Mesenchymal stem cell (in vitro differentiated cells and primary cell): ENCODE data around the gene ADAMTS14.

Experiments
- DNase-seq: peaks from one replicate; pipeline ENCODE4 v3.0.0-alpha.2; 2013
- H2AFZ ChIP-seq: one replicate; pipeline ENCODE4 v1.6.1; 2013; ENCODE audit warnings: low read depth, mild to moderate bottlenecking, control low read depth, inconsistent platforms, low read length, moderate library complexity
- H2AK5ac ChIP-seq: 2 replicates; pipeline ENCODE4 v1.6.1; 2013; ENCODE audit warnings: low read length, moderate library complexity, mild to moderate bottlenecking, inconsistent platforms; ENCODE audit not compliant: severe bottlenecking
- H2BK120ac ChIP-seq: one replicate; pipeline ENCODE4 v1.6.1; 2013; ENCODE audit warnings: low read depth, mild to moderate bottlenecking, inconsistent platforms, low read length, moderate library complexity
- H2BK12ac ChIP-seq, 2 experiments: one replicate each; pipeline ENCODE4 v1.6.1; 2013; ENCODE audit warnings: inconsistent platforms in 2 of 2, low read length in 2 of 2, mild to moderate bottlenecking in 2 of 2, moderate library complexity in 2 of 2, control low read depth in 1 of 2
- H2BK15ac ChIP-seq: one replicate; pipeline ENCODE4 v1.6.1; 2013; ENCODE audit warnings: mild to moderate bottlenecking, low read depth, inconsistent platforms; ENCODE audit not compliant: poor library complexity, severe bottlenecking
- H2BK5ac ChIP-seq: 2 replicates; pipeline ENCODE4 v1.6.1; 2013; ENCODE audit warnings: low read depth, mild to moderate bottlenecking, low read length, control low read depth, inconsistent platforms; ENCODE audit not compliant: poor library complexity, severe bottlenecking
- H3K14ac ChIP-seq, 2 experiments: one replicate each; pipeline ENCODE4 v1.6.1; 2013; ENCODE audit warnings: inconsistent platforms in 2 of 2, low read length in 2 of 2, control low read depth in 1 of 2, mild to moderate bottlenecking in 1 of 2, moderate library complexity in 1 of 2
- H3K18ac ChIP-seq, 2 experiments: one replicate each; pipeline ENCODE4 v1.6.1; 2013; ENCODE audit warnings: inconsistent platforms in 2 of 2, low read length in 2 of 2, control low read depth in 1 of 2, low read depth in 1 of 2, mild to moderate bottlenecking in 1 of 2
- H3K23ac ChIP-seq, 2 experiments: one replicate each; pipeline ENCODE4 v1.6.1; 2013; ENCODE audit warnings: inconsistent platforms in 2 of 2, low read length in 2 of 2, mild to moderate bottlenecking in 2 of 2, moderate library complexity in 2 of 2, control low read depth in 1 of 2
- H3K27ac ChIP-seq: 2 replicates; pipeline ENCODE4 v1.5.1; 2013; ENCODE audit warnings: mild to moderate bottlenecking, moderate library complexity, low read length, control low read depth, inconsistent platforms; ENCODE audit not compliant: poor library complexity, severe bottlenecking
- H3K27me3 ChIP-seq, 2 experiments: 2 replicates each; pipeline versions ENCODE4 v1.6.1 to v1.7.0; 2013; ENCODE audit warnings: low read length in 2 of 2, mild to moderate bottlenecking in 2 of 2, moderate library complexity in 2 of 2, control low read depth in 1 of 2, inconsistent platforms in 1 of 2; ENCODE audit not compliant: control insufficient read depth in 1 of 2, insufficient read depth in 1 of 2
- H3K36me3 ChIP-seq, 2 experiments: 2 replicates each; pipeline versions ENCODE4 v1.6.1 to v1.7.0; 2013; ENCODE audit warnings: low read length in 2 of 2, control low read depth in 1 of 2, inconsistent platforms in 1 of 2, low read depth in 1 of 2, mild to moderate bottlenecking in 1 of 2; ENCODE audit not compliant: insufficient read depth in 2 of 2, control insufficient read depth in 1 of 2
- H3K4ac ChIP-seq, 2 experiments: one replicate each; pipeline ENCODE4 v1.6.1; 2013; ENCODE audit warnings: inconsistent platforms in 2 of 2, low read length in 2 of 2, mild to moderate bottlenecking in 2 of 2, moderate library complexity in 2 of 2, control low read depth in 1 of 2, low read depth in 1 of 2
- H3K4me1 ChIP-seq: 2 replicates; pipeline ENCODE4 v1.6.1; 2013; ENCODE audit warnings: low read depth, low read length, control low read depth; ENCODE audit not compliant: control insufficient read depth, insufficient read depth
- H3K4me2 ChIP-seq: 2 replicates; pipeline ENCODE4 v1.6.1; 2013; ENCODE audit warnings: low read length, mild to moderate bottlenecking, inconsistent platforms; ENCODE audit not compliant: poor library complexity, severe bottlenecking
- H3K4me3 ChIP-seq, 2 experiments: 2 replicates each; pipeline versions ENCODE4 v1.5.1 to v1.7.0; 2013; ENCODE audit warnings: low read length in 2 of 2, mild to moderate bottlenecking in 2 of 2, control low read depth in 1 of 2, low read depth in 1 of 2; ENCODE audit not compliant: insufficient read depth in 1 of 2
- H3K79me1 ChIP-seq: replicated peaks from 2 replicates; pipeline ENCODE4 v1.6.1; 2013; ENCODE audit warnings: mild to moderate bottlenecking, control low read depth, low read length, inconsistent platforms; ENCODE audit not compliant: poor library complexity, severe bottlenecking
- H3K9ac ChIP-seq: 2 replicates; pipeline ENCODE4 v1.7.0; 2013; ENCODE audit warnings: mild to moderate bottlenecking, low read length, moderate library complexity
- H3K9me3 ChIP-seq: 2 replicates; pipeline ENCODE4 v1.7.0; 2013; ENCODE audit warnings: mild to moderate bottlenecking, low read length; ENCODE audit not compliant: control insufficient read depth
- H4K8ac ChIP-seq: one replicate; pipeline ENCODE4 v1.6.1; 2013; ENCODE audit warnings: inconsistent platforms, mild to moderate bottlenecking, low read length, moderate library complexity
- H4K91ac ChIP-seq: one replicate; pipeline ENCODE4 v1.6.1; 2013; ENCODE audit warnings: mild to moderate bottlenecking, low read length, inconsistent platforms
- WGBS: methylation state at CpG from one replicate; pipeline ENCODE4 v1.1.7; 2013; ENCODE audit warnings: mixed read lengths; 5-methylcytosine and 5-hydroxymethylcytosine counted together

ADAMTS14 gene

GRCh38 chr10:70651661-70652060, 20.6 kb upstream of the ADAMTS14 start:
- Histone ChIP-seq H2AK5ac (peak overlapping the region; percentile 94), H2BK120ac (no peak overlapping the region), H4K8ac (no peak overlapping the region), H3K27ac (peak overlapping the region; percentile 98), H3K4ac (peak overlapping the region in 1 of 2 experiments; percentile 13), H3K23ac (no peak overlapping the region), H2AFZ (no peak overlapping the region), H3K36me3 (peaks cover 0 to 7% of the 10 kb centered on the region in 2 experiments), H3K4me3 (no peak overlapping the region), H3K18ac (no peak overlapping the region), H3K14ac (no peak overlapping the region), H3K4me2 (no peak overlapping the region), H3K4me1 (peaks cover 15% of the 10 kb centered on the region), H3K9me3 (peaks cover 9% of the 10 kb centered on the region), H4K91ac (no peak overlapping the region), H2BK12ac (no peak overlapping the region), H3K27me3 (no peaks in the 10 kb centered on the region), H3K79me1 (no peaks in the 10 kb centered on the region), H2BK15ac (no peak overlapping the region), H2BK5ac (peak overlapping the region; percentile 11), H3K9ac (no peak overlapping the region)
- DNase-seq: no peak
- 92% methylated on average over 3 of the region's 5 CpGs for WGBS

- peak; percentile 89 for DNase-seq
- Histone ChIP-seq H2AK5ac (peak overlapping the region; percentile 99), H3K4me3 (no peak overlapping the region), H3K4ac (peak overlapping the region; percentile 7 to 32), H3K18ac (peak overlapping the region in 1 of 2 experiments; percentile 63), H3K23ac (no peak overlapping the region), H3K79me1 (no peaks in the 10 kb centered on the region), H2BK120ac (no peak overlapping the region), H3K14ac (peak overlapping the region in 1 of 2 experiments; percentile 31), H2BK15ac (no peak overlapping the region), H3K27ac (peak overlapping the region; percentile 98), H4K91ac (no peak overlapping the region), H3K36me3 (peaks cover 0 to 7% of the 10 kb centered on the region in 2 experiments), H2BK12ac (peak overlapping the region in 1 of 2 experiments; percentile 37), H3K27me3 (no peaks in the 10 kb centered on the region), H3K4me2 (no peak overlapping the region), H2BK5ac (peak overlapping the region; percentile 91), H3K9me3 (peaks cover 9% of the 10 kb centered on the region), H2AFZ (peak overlapping the region; percentile 30), H4K8ac (no peak overlapping the region), H3K4me1 (peaks cover 19% of the 10 kb centered on the region), H3K9ac (peak overlapping the region; percentile 78)
- 75% methylated on average over 15 of the region's 16 CpGs for WGBS
Measured at GRCh38 chr10:70652761-70653657, 19.3 kb upstream of the ADAMTS14 start.

- Histone ChIP-seq H2BK15ac (peak overlapping the region; percentile 73), H3K4ac (no peak overlapping the region), H3K9me3 (peaks cover 9% of the 10 kb centered on the region), H3K9ac (peak overlapping the region; percentile 37), H3K18ac (no peak overlapping the region), H3K27me3 (no peaks in the 10 kb centered on the region), H4K91ac (peak overlapping the region; percentile 70), H3K4me1 (peaks cover 16% of the 10 kb centered on the region), H3K4me3 (no peak overlapping the region), H2AFZ (no peak overlapping the region), H3K36me3 (peaks cover 0 to 5% of the 10 kb centered on the region in 2 experiments), H3K4me2 (no peak overlapping the region), H2AK5ac (peak overlapping the region; percentile 93), H2BK120ac (no peak overlapping the region), H3K14ac (no peak overlapping the region), H3K23ac (no peak overlapping the region), H2BK5ac (peak overlapping the region; percentile 93), H4K8ac (no peak overlapping the region), H3K27ac (peak overlapping the region; percentile 96), H2BK12ac (peak overlapping the region in 1 of 2 experiments; percentile 40), H3K79me1 (no peaks in the 10 kb centered on the region)
- DNase-seq: no peak
- 92% methylated on average over 12 of the region's 12 CpGs for WGBS
Measured at GRCh38 chr10:70655316-70655715, 17.0 kb upstream of the ADAMTS14 start.

- H2BK12ac ChIP-seq: peak overlapping the region in 1 of 2 experiments; percentile 14
- peaks cover 0 to 5% of the 10 kb centered on the region in 2 experiments for H3K36me3 ChIP-seq
- peak overlapping the region in 1 of 2 experiments; percentile 65 for H3K4me3 ChIP-seq
- no peaks in the 10 kb centered on the region for H3K79me1 ChIP-seq
- no peak overlapping the region for H3K18ac ChIP-seq
- 10% methylated on average over 3 of the region's 3 CpGs for WGBS
- no peak overlapping the region for H2BK15ac ChIP-seq
- peak; percentile 96 for DNase-seq
- no peak overlapping the region for H4K8ac ChIP-seq
- peak overlapping the region; percentile 96 for H3K27ac ChIP-seq
- H2BK5ac ChIP-seq: peak overlapping the region; percentile 93
- H4K91ac ChIP-seq: no peak overlapping the region
- no peak overlapping the region for H2BK120ac ChIP-seq
- H2AK5ac ChIP-seq: peak overlapping the region; percentile 93
- no peak overlapping the region for H2AFZ ChIP-seq
- H3K9me3 ChIP-seq: peaks cover 9% of the 10 kb centered on the region
- no peak overlapping the region for H3K23ac ChIP-seq
- H3K4ac ChIP-seq: no peak overlapping the region
- H3K27me3 ChIP-seq: no peaks in the 10 kb centered on the region
- H3K9ac ChIP-seq: peak overlapping the region; percentile 84
- H3K4me2 ChIP-seq: no peak overlapping the region
- H3K4me1 ChIP-seq: peaks cover 18% of the 10 kb centered on the region
- no peak overlapping the region for H3K14ac ChIP-seq
Measured at GRCh38 chr10:70656489-70656888, 15.8 kb upstream of the ADAMTS14 start.
